Activated T-helper 1 cell treated with anti-CD3 and anti-CD28 coated beads, Interleukin-12 subunit alpha, Interleukin-12 subunit beta, Interleukin-2, Interleukin-4 antibody, amounts not matched to agents 30 ng/mL and 10 ng/mL and 1 ng/mL, durations not matched to agents 14 hours and 24 hours and 36 hours (primary cell): ENCODE results near the gene ZFAND3. TPM values are rescaled to one million over a fixed set of nuclear protein-coding genes. Genes with fewer than 3 reads are reported as not detected.
"Not testable (repeated sequence)": the region's sequence is repeated elsewhere in the genome, so short reads cannot be mapped to it uniquely, and the experiment has no call there.

ENCODE experiments used
- DNase-seq: peaks from one replicate; pipeline ENCODE4 v3.0.0; 2021; ENCODE audit warnings: low spot score
- H3K27ac Mint-ChIP-seq: one replicate; pipeline ENCODE4 v1.8.0; 2021; ENCODE audit warnings: mild to moderate bottlenecking, mixed read lengths
- H3K27me3 Mint-ChIP-seq: one replicate; pipeline ENCODE4 v1.8.0; 2022; ENCODE audit warnings: mild to moderate bottlenecking, moderate library complexity, mixed read lengths; ENCODE audit not compliant: insufficient read depth
- H3K36me3 Mint-ChIP-seq: one replicate; pipeline ENCODE4 v1.8.0; 2021; ENCODE audit warnings: low read depth, mixed read lengths
- H3K4me1 Mint-ChIP-seq: one replicate; pipeline ENCODE4 v1.8.0; 2021; ENCODE audit warnings: low read depth, mixed read lengths
- H3K4me3 Mint-ChIP-seq: one replicate; pipeline ENCODE4 v1.8.0; 2021; ENCODE audit warnings: mild to moderate bottlenecking, moderate library complexity, mixed read lengths
- H3K9me3 Mint-ChIP-seq: one replicate; pipeline ENCODE4 v1.8.0; 2021; ENCODE audit warnings: mixed read lengths
- intact Hi-C: fragments of 100-400 bp; cut with micrococcal nuclease; formaldehyde crosslinking; loops from one replicate; pipeline ENCODE4 v1.15.1; 2024
- total RNA-seq: library from RNA; stranded (reverse); gene quantifications from 2 replicates; pipeline ENCODE4 v1.2.3, GENCODE V29; 2022

ZFAND3 gene
- total RNA-seq, 1 donor from 2014 or later: 44.1 TPM

DNA sequence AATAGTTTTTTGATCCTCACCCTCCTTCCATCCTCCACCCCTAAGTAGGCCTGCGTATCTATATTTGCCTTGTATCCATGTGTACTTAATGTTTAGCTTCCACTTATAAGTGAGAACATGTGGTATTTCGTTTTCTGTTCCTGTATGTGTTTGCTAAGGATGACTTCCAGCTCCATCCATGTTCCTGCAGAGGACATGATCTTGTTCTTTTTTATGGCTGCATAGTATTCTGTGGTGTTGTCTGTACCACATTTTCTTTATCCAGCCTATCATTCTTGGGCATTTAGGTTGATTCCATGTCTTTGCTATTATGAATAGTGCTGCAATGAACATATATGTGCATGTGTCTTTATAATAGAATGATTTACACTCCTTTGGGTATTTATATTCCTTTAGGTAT, 129.1 kb downstream of the ZFAND3 start:
- H3K27ac Mint-ChIP-seq, intact Hi-C loops, H3K9me3 Mint-ChIP-seq, H3K27me3 Mint-ChIP-seq, DNase-seq, H3K36me3 Mint-ChIP-seq, H3K4me3 Mint-ChIP-seq: not testable (repeated sequence)
- peaks cover 27% of the 10 kb centered on the region for H3K4me1 Mint-ChIP-seq

DNA sequence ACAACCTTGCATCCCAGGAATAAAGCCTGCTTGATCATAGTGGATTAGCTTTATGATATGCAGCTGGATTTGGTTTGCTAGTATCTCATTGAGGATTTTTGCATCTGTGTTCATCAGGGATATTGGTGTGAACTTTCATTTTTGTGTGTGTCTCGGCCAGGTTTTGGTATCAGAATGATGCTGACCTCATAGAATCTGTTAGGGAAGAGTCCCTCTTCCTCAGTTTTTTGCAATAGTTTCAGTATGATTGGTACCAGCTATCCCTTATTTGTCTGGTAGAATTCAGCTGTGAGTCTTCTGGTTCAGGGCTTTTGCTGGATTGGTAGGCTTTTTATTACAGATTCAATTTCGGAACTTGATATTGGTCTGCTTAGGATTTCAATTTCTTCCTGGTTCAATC, 132.5 kb downstream of the ZFAND3 start:
- H3K36me3 Mint-ChIP-seq: peaks cover 3% of the 10 kb centered on the region
- H3K27ac Mint-ChIP-seq: no peak overlapping the region
- peaks cover 3% of the 10 kb centered on the region for H3K9me3 Mint-ChIP-seq
- intact Hi-C loops: no loop called here
- no peaks in the 10 kb centered on the region for H3K27me3 Mint-ChIP-seq
- H3K4me1 Mint-ChIP-seq: peaks cover 22% of the 10 kb centered on the region
- no peak for DNase-seq
- H3K4me3 Mint-ChIP-seq: no peak overlapping the region

DNA sequence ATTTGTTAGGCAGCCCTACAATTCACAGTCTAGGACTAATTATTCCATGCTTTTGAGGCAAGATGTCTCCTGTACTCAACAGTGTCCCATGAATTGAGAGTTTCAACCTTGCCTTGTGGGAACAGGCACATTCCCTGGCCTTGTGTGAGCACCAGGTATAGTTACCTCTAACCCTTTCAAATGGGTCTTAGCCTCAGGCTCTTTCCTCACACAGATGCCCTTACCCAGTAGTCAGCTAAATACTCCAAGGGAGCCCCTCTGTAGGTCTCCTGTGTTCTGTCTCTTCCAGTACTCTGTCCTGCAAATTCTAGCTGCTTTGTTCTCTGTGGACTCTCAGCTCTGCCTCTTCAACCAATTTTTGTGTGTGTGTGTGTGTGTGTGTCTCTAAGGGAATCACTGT, 135.3 kb downstream of the ZFAND3 start:
- no peaks in the 10 kb centered on the region for H3K9me3 Mint-ChIP-seq
- no peaks in the 10 kb centered on the region for H3K27me3 Mint-ChIP-seq
- H3K36me3 Mint-ChIP-seq: no peaks in the 10 kb centered on the region
- intact Hi-C loops: no loop called here
- H3K4me1 Mint-ChIP-seq: peaks cover 18% of the 10 kb centered on the region
- no peak overlapping the region for H3K27ac Mint-ChIP-seq
- DNase-seq: no peak
- H3K4me3 Mint-ChIP-seq: no peak overlapping the region

DNA sequence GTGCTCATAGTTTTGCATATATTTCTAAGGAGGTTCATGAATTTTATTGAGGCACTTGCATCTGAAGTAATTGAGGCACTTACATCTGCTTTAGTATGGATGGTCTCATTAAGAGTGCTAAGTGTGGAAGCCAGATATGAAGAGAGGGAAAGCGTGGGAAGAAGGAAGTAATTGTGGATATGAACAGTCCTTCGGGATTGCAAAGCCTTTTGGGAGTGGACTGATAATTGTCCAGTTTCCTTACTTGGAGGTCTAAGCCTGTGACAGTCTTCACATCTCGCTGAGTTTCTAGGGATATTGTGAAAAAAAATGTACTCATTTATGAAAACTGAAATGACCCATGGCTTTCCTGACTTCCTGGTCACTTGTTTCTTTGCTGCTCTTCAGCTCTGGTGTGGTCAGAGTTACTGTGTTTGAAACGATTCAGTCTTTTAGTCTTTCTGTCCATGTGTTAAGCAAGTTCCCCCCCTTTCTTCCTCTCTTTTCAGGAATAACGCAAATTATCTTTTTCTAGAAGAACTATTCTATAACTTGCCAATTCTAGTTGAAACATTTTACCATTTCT, 137.3 kb downstream of the ZFAND3 start:
- intact Hi-C loops: no loop called here

DNA sequence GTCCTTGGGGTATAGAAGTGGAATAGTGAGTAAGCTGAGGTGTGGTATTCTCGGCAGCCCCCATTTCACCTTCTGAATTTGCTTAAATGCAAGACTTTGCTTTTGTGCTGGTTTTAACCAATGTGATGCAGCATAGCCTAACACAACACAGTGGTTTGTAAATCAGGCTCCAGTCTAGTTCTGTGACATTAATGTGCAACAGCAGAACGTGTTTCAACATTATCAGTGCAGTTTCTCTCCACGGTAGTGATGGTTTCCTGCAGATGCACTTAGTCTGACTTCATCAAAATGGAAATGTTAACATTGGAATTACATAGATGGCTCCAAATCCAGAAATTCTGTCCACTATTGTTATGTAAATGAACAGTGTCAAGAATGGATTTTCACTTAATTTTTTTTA, 139.5 kb downstream of the ZFAND3 start:
- intact Hi-C loops: no loop called here
- peaks cover 19% of the 10 kb centered on the region for H3K4me1 Mint-ChIP-seq
- no peak overlapping the region for H3K27ac Mint-ChIP-seq
- H3K9me3 Mint-ChIP-seq: peaks cover 6% of the 10 kb centered on the region
- no peaks in the 10 kb centered on the region for H3K27me3 Mint-ChIP-seq
- H3K4me3 Mint-ChIP-seq: no peak overlapping the region
- no peak for DNase-seq
- peaks cover 7% of the 10 kb centered on the region for H3K36me3 Mint-ChIP-seq

More for the DNA sequence above, 137.3 kb downstream of the ZFAND3 start:
- DNase-seq: no peak
- H3K4me3 Mint-ChIP-seq: no peak overlapping the region
- H3K36me3 Mint-ChIP-seq: no peaks in the 10 kb centered on the region
- no peak overlapping the region for H3K27ac Mint-ChIP-seq
- H3K27me3 Mint-ChIP-seq: no peaks in the 10 kb centered on the region
- peaks cover under 1% of the 10 kb centered on the region for H3K9me3 Mint-ChIP-seq
- peaks cover 17% of the 10 kb centered on the region for H3K4me1 Mint-ChIP-seq

DNA sequence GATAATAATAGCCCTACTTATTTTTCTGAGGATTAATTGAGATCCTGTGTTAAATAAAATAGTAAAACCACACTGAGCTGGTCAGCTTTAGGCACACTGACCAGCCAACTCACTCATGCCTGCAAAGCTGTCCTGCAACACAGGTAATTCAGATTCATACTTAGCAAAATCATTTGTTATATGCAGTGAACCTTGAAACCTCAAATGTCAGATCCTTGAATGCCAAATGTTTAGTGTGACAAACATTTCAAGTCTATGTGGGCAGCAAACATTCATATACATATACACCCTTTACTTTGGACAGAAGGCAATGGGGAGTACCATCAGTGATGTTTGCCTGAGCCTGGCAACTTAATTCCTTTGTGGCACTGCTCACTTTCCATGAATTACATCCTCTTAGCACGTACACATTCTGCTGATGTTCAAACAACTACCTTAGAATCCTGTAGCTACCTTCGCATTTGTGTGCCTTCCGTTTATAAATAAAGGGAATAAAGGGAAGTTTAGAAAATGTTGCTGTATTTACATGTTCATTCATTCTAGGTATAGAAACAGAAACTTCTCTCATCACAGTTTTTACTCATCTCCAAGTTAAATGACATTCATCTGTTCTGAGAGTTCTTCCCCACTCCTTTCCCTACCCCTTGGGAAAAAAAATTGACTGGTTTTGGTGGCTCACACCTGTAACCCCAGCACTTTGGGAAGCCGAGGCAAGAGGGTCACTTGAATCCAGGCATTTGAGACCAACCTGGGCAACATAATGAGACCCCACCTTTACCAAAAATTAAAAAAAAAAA, 140.8 kb downstream of the ZFAND3 start:
- Mint-ChIP-seq H3K9me3 (peaks cover 6% of the 10 kb centered on the region), H3K4me1 (peaks cover 21% of the 10 kb centered on the region), H3K4me3 (no peak overlapping the region), H3K27me3 (no peaks in the 10 kb centered on the region), H3K36me3 (peaks cover 7% of the 10 kb centered on the region), H3K27ac (no peak overlapping the region)
- intact Hi-C loops: no loop called here
- DNase-seq: no peak

DNA sequence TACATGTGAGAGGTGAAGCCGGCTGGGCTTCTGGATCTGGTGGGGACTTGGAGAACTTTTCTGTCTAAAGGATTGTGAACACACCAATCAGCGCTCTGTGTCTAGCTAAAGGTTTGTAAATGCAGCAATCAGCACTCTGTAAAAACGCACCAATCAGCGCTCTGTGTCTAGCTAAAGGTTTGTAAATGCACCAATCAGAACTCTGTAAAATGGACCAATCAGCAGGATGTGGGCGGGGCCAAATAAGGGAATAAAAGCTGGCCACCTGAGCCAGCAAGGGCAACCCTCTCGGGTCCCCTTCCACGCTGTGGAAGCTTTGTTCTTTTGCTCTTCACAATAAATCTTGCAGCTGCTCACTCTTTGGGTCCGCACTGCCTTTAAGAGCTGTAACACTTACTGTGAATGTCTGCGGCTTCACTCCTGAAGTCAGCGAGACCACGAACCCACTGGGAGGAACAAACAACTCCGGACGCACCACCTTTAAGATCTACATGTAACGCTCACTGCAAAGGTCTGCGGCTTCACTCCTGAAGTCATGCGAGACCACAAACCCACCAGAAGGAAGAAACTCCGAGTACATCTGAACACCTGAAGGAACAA, 143.1 kb downstream of the ZFAND3 start:
- H3K4me3 Mint-ChIP-seq, H3K9me3 Mint-ChIP-seq, DNase-seq, H3K27me3 Mint-ChIP-seq, H3K27ac Mint-ChIP-seq, intact Hi-C loops: not testable (repeated sequence)
- H3K4me1 Mint-ChIP-seq: peaks cover 28% of the 10 kb centered on the region
- H3K36me3 Mint-ChIP-seq: peaks cover 12% of the 10 kb centered on the region

DNA sequence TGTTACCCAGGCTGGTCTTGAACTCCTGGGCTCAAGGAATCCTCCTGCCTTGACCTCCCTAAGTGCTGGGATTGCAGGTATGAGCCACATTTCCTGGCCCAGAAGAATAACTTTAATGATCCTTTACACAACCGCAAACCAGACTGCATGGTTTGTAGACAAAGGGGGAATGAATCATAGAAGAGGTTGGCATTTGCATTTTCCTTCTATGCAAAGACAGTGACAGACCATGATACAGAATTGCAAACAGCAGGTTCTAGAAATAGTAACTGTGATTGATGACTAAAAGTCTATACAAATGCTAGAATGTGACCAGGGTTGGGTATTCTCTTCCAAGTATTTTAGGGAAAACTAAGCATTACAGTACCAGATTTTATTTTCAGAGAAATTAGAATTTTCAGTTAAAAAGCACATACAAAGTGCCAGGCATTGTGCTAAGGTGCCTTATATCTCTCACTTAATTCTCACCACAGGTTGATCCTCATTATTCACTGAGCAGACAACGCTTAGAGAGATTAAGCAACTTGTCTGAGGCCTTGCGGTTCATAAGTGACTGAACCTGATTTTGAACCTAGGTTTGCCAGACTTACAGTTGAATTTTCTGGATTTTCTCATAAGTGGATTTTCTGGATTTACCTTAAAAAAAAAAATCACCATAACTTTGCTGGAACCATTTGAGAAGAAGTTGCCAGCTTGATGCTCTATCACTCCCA, 146.6 kb downstream of the ZFAND3 start:
- Mint-ChIP-seq H3K4me3 (no peak overlapping the region), H3K36me3 (peaks cover 17% of the 10 kb centered on the region), H3K9me3 (peaks cover 15% of the 10 kb centered on the region), H3K27ac (peak overlapping the region; percentile 21), H3K27me3 (no peaks in the 10 kb centered on the region), H3K4me1 (peaks cover 31% of the 10 kb centered on the region)
- intact Hi-C loops: no loop called here
- no peak for DNase-seq

DNA sequence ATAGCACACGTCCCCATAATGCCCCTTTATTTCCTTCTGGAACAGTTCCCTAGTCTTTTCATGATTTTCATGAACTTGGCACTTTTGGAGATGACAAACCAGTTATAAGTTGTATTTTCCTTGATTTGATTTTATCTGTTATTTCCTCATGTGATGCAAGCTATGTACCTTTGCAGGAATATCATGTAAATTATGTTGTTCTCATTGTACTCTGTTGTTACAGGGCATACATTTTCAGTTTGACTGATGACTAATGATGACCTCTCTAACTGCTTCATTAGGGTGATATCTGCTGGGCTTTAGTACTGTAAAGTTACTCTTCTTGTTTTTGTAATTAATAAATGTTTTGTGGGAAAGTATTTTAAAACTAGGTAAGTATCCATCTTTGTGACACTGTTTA, 147.3 kb downstream of the ZFAND3 start:
- peaks cover 14% of the 10 kb centered on the region for H3K9me3 Mint-ChIP-seq
- no peak for DNase-seq
- H3K4me1 Mint-ChIP-seq: peaks cover 33% of the 10 kb centered on the region
- H3K27me3 Mint-ChIP-seq: no peaks in the 10 kb centered on the region
- intact Hi-C loops: no loop called here
- no peak overlapping the region for H3K27ac Mint-ChIP-seq
- H3K36me3 Mint-ChIP-seq: peaks cover 17% of the 10 kb centered on the region
- no peak overlapping the region for H3K4me3 Mint-ChIP-seq

DNA sequence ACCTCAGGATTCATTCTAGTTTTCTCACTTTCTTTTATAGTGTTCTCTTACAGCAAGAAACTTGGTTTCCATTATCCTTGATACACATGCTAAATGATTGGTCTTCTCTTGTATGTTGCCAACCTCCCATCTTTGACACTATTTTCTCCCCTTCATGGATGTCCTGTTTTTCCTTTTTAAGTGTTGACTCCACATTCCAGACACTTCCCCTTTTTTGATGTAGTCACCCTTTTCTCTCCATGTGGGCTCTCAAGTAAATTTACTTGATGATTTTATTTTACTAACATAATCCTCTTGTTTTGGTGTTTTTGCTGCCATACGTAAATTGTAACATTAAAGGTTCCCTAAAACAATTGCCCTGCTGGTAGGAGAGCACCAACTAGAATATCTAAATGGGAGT, 148.1 kb downstream of the ZFAND3 start:
- intact Hi-C loops: no loop called here
- Mint-ChIP-seq H3K27ac (no peak overlapping the region), H3K9me3 (peaks cover 9% of the 10 kb centered on the region), H3K36me3 (peaks cover 15% of the 10 kb centered on the region), H3K4me3 (no peak overlapping the region), H3K4me1 (peaks cover 40% of the 10 kb centered on the region), H3K27me3 (no peaks in the 10 kb centered on the region)
- DNase-seq: no peak

DNA sequence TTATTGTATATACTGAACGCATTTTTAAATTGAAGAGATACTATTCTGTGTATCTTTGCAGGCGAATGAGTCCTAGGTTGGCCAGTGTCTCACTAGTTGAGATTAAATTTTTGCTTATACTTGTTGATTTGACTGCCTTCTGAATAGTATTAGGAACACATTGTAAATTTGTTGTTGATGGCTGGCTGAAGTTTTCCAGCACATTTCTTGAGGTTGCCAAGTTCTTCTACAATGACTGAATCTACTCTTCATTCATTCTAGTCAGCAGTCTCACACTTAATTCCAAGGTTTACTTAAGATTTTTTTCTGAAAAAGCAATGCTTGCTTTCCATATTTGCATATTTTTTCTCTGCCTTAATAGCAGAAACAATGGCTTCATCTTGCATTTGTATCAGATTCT, 151.7 kb downstream of the ZFAND3 start:
- H3K27me3 Mint-ChIP-seq: no peaks in the 10 kb centered on the region
- H3K9me3 Mint-ChIP-seq: peaks cover 32% of the 10 kb centered on the region
- intact Hi-C loops: no loop called here
- peaks cover 16% of the 10 kb centered on the region for H3K36me3 Mint-ChIP-seq
- peaks cover 23% of the 10 kb centered on the region for H3K4me1 Mint-ChIP-seq
- no peak for DNase-seq
- H3K4me3 Mint-ChIP-seq: no peak overlapping the region
- H3K27ac Mint-ChIP-seq: no peak overlapping the region

DNA sequence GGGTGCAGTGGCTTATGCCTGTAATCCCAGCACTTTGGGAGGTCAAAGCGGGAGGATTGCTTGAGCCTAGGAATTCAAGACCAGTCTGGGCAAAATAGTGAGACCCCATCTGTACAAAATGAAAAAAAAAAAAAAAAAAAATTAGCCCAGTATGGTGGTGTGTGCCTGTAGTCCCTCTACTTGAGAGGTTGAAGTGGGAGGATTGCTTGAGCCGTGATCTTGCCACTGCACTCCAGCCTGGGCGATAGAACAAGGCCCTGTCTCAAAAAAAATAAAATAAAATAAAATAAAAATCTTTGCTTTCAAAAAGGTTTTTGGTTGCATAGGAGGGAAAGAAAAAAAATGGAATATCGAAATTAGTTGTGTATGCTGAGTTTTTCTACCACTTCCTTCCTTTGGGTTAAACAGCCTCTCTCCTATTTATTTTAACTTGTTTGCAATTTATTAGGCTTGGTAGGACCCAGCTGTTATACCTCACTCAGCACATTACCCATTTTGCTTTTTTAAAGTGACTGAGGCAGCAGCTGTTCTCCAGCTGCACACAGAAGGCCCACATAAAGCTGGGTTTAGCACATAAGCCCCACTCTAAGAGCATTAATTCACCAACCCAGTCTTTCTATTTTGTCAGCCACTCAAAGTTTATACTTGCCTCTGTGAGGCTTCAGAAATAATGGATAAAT, 152.3 kb downstream of the ZFAND3 start:
- Mint-ChIP-seq H3K36me3 (peaks cover 16% of the 10 kb centered on the region), H3K4me1 (peaks cover 23% of the 10 kb centered on the region), H3K9me3 (peaks cover 32% of the 10 kb centered on the region), H3K27me3 (no peaks in the 10 kb centered on the region), H3K27ac (no peak overlapping the region), H3K4me3 (no peak overlapping the region)
- no peak for DNase-seq
- intact Hi-C loops: no loop called here
